Measurements from ENCODE around the gene AMPD1. TPM values are rescaled to one million over a fixed set of nuclear protein-coding genes. Genes with fewer than 3 reads are reported as not detected.

AMPD1 gene
- total RNA-seq, 4 donors from 2014 or later = 0.82 to 3.2 (median 1.9) TPM; not detected in 1

- Histone ChIP-seq H3K36me3 (no peaks in the 10 kb centered on the region), H3K27me3 (no peaks in the 10 kb centered on the region), H3K4me3 (no peak overlapping the region), H3K27ac (peak overlapping the region; percentile 76 to 85 (median 81)), H3K4me1 (peaks cover 0 to 16% (median 5%) of the 10 kb centered on the region in 4 donors), H3K9me3 (no peaks in the 10 kb centered on the region)
- DNase-seq = no peak
- intact Hi-C loops (cut with DNase I; ENCODE audit: low total_unique reads) (no loop called here), in situ Hi-C loops (cut with MboI; ENCODE audit: low pct_ligation_motif_present in 1 of 4, low pct_unique_long_range_greater_than_20kb in 1 of 4, low sequenced_read_pairs in 3 of 4) (no loop called here)
- TF ChIP-seq EP300 (IDR thresholded peaks at IDR 0.05; ENCODE audit: low read depth) = no peak
- no peak for TF ChIP-seq POLR2A (IDR thresholded peaks at IDR 0.05)
- TF ChIP-seq CTCF (IDR thresholded peaks at IDR 0.05) = peak; percentile 17 to 37 (median 26)
- TF ChIP-seq POLR2AphosphoS5 (IDR thresholded peaks at IDR 0.05) = no peak
- 54 to 59% methylated on average over 8 to 9 of the region's 9 CpGs for WGBS, 2 donors (ENCODE audit: low coverage in 1 of 2)
Measured at GRCh38 chr1:114671011-114671938, 24.1 kb downstream of the AMPD1 start.

GRCh38 chr1:114670083-114671010 is 25.0 kb downstream of the AMPD1 start:
- peak; percentile 96 for DNase-seq
- 5 to 33% methylated on average over 3 to 37 of the region's 45 CpGs for WGBS, 2 donors (ENCODE audit: low coverage in 1 of 2)
- in situ Hi-C loops (cut with MboI; ENCODE audit: low pct_ligation_motif_present in 1 of 4, low pct_unique_long_range_greater_than_20kb in 1 of 4, low sequenced_read_pairs in 3 of 4) = no loop called here
- no peaks in the 10 kb centered on the region for H3K9me3 ChIP-seq
- intact Hi-C loops (cut with DNase I; ENCODE audit: low total_unique reads) = no loop called here
- peak overlapping the region; percentile 46 to 73 (median 54) for H3K4me3 ChIP-seq
- H3K27ac ChIP-seq = peak overlapping the region; percentile 76 to 85 (median 81)
- peak; percentile 65 for TF ChIP-seq POLR2A (IDR thresholded peaks at IDR 0.05)
- TF ChIP-seq EP300 (IDR thresholded peaks at IDR 0.05; ENCODE audit: low read depth) = no peak
- peak in 3 of 5 experiments; percentile 29 to 39 (median 33) for TF ChIP-seq CTCF (IDR thresholded peaks at IDR 0.05)
- peak; percentile 55 to 70 (median 63) for TF ChIP-seq POLR2AphosphoS5 (IDR thresholded peaks at IDR 0.05)
- H3K4me1 ChIP-seq = peaks cover 0 to 16% (median 5%) of the 10 kb centered on the region in 4 donors
- no peaks in the 10 kb centered on the region for H3K36me3 ChIP-seq
- no peaks in the 10 kb centered on the region for H3K27me3 ChIP-seq

- intact Hi-C loops (cut with DNase I; ENCODE audit: low total_unique reads) (no loop called here), in situ Hi-C loops (cut with MboI; ENCODE audit: low pct_ligation_motif_present in 1 of 4, low pct_unique_long_range_greater_than_20kb in 1 of 4, low sequenced_read_pairs in 3 of 4) (no loop called here)
- H3K27me3 ChIP-seq = no peaks in the 10 kb centered on the region
- DNase-seq = no peak
- no peaks in the 10 kb centered on the region for H3K9me3 ChIP-seq
- 1% methylated on average over 31 of the region's 50 CpGs; no CpG with 5 or more reads in 1 of the 2 donors for WGBS, 2 donors (ENCODE audit: low coverage in 1 of 2)
- no peaks in the 10 kb centered on the region for H3K36me3 ChIP-seq
- TF ChIP-seq POLR2A (IDR thresholded peaks at IDR 0.05) (no peak), CTCF (IDR thresholded peaks at IDR 0.05) (peak in 1 of 5 experiments; percentile 7)
- peak within 1 kb of the TSS; percentile 76 to 85 (median 81) for H3K27ac ChIP-seq
- H3K4me3 ChIP-seq = peak within 1 kb of the TSS; percentile 46 to 73 (median 54)
- H3K4me1 ChIP-seq = peaks cover 0 to 16% (median 5%) of the 10 kb centered on the region in 4 donors
Measured at GRCh38 chr1:114669562-114670082, 25.7 kb downstream of the AMPD1 start, which contains the start of gene DENND2C. Gene DENND2C, minus strand, starts transcription at chr1:114670049. Its CDS starts 44,065 bp downstream, at chr1:114625984.

All from transverse colon (tissue), 4 donors.